Stomach (tissue), 4 donors: ENCODE measurements around the gene AGBL4.

Source experiments
- CTCF ChIP-seq, 7 experiments: fragments of 450-650 bp in 4 of 7; fragments of 200-600 bp in 3 of 7; sonication (generic) in 3 of 7; IDR thresholded peaks; one replicate each; pipeline ENCODE4 v1.5.1; 2016 to 2019; ENCODE audit warnings: antibody characterized with exemption in 7 of 7, control low read depth in 2 of 7, mild to moderate bottlenecking in 1 of 7
- EP300 ChIP-seq: sonication (generic); formaldehyde crosslinking; IDR thresholded peaks from one replicate; pipeline ENCODE4 v1.6.1; 2017; ENCODE audit warnings: antibody characterized with exemption

- no peak for TF ChIP-seq CTCF (IDR thresholded peaks at IDR 0.05)
- TF ChIP-seq EP300, result no peak
Observed at GRCh38 chr1:49995734-49996133, 28.0 kb downstream of the AGBL4 start.
